ENCODE results near the gene ATXN1. TPM values are rescaled to one million over a fixed set of nuclear protein-coding genes. Genes with fewer than 3 reads are reported as not detected.

Gene ATXN1
- total RNA-seq, 1 experiment from 2014 or later = 5.6 TPM

- peaks cover 4% of the 10 kb centered on the region; the same call in 1 of the 2 replicates for H3K4me1 ChIP-seq (ENCODE audit: insufficient read depth, low read length)
- no peak overlapping the region for H2AK5ac ChIP-seq (ENCODE audit: insufficient read length, low read length)
- no peak overlapping the region for H2BK15ac ChIP-seq (ENCODE audit: low read depth, low read length)
- H4K20me1 ChIP-seq (ENCODE audit: control insufficient read depth, insufficient read depth, insufficient read length) = no peaks in the 10 kb centered on the region
- no peak overlapping the region for H3K27ac ChIP-seq (ENCODE audit: insufficient read length, low read depth, low read length)
- Mint-ChIP-seq H3K4me3 (no peak overlapping the region), H3K27me3 (ENCODE audit: low read depth) (no peaks in the 10 kb centered on the region), H3K9me3 (peaks cover 4% of the 10 kb centered on the region in 2 experiments; a peak in 4 of 5 replicates), H3K4me1 (peaks cover 13 to 17% of the 10 kb centered on the region in 2 experiments), H3K27ac (no peak overlapping the region), H3K36me3 (ENCODE audit: insufficient read depth in 1 of 3, low read depth in 3 of 3) (peaks cover 0 to 12% (median 6%) of the 10 kb centered on the region in 3 experiments; a peak in 4 of 7 replicates)
- H3K23me2 ChIP-seq (ENCODE audit: insufficient read length, low read depth, low read length, poor library complexity, severe bottlenecking) = no peaks in the 10 kb centered on the region
- H2AFZ ChIP-seq (ENCODE audit: low read length) = no peak overlapping the region
- no peak overlapping the region for H2BK20ac ChIP-seq (ENCODE audit: low read depth, low read length, poor library complexity, severe bottlenecking)
- H3K14ac ChIP-seq (ENCODE audit: insufficient read depth, low read length) = no peak overlapping the region
- no peak overlapping the region for H3K4ac ChIP-seq (ENCODE audit: low read depth, low read length)
- no peak for DNase-seq
- H3K9me3 ChIP-seq (ENCODE audit: control insufficient read depth, low read depth, low read length) = no peaks in the 10 kb centered on the region
- no peak overlapping the region for H2BK5ac ChIP-seq (ENCODE audit: insufficient read length, low read length)
- H3K56ac ChIP-seq (ENCODE audit: insufficient read length, low read depth, low read length) = no peak overlapping the region
- no peak overlapping the region for H2BK12ac ChIP-seq (ENCODE audit: insufficient read length, low read depth, low read length)
- no peak overlapping the region for H3K4me2 ChIP-seq (ENCODE audit: insufficient read depth, insufficient read length, low read length)
- no peak overlapping the region for H3K9ac ChIP-seq (ENCODE audit: extremely low read depth, insufficient read length, low read length)
- H3K23ac ChIP-seq (ENCODE audit: insufficient read length, low read depth, low read length) = no peak overlapping the region
- no peak overlapping the region for H4K5ac ChIP-seq (ENCODE audit: insufficient read length, low read depth, low read length)
- no peaks in the 10 kb centered on the region for H3K79me2 ChIP-seq (ENCODE audit: insufficient read depth, low read length)
- H3K18ac ChIP-seq (ENCODE audit: insufficient read length, low read depth, low read length) = no peak overlapping the region
- no CpG with 5 or more reads among the region's 10 CpGs for WGBS (ENCODE audit: extremely low coverage, insufficient read length, low lambda C conversion rate)
- H4K91ac ChIP-seq (ENCODE audit: insufficient read length, low read depth, low read length) = no peak overlapping the region
- H2BK120ac ChIP-seq (ENCODE audit: low read depth, low read length, poor library complexity, severe bottlenecking) = no peak overlapping the region
- no peaks in the 10 kb centered on the region for H3K79me1 ChIP-seq (ENCODE audit: insufficient read depth, low read depth, low read length, poor library complexity, severe bottlenecking)
- no peak for TF ChIP-seq CTCF (conservative IDR thresholded peaks at IDR 0.05)
- H4K8ac ChIP-seq (replicated peaks; ENCODE audit: insufficient read length, low read depth, low read length) = no peak overlapping the region
- no peak overlapping the region for H3T11ph ChIP-seq (ENCODE audit: low read length)
- H3K27me3 ChIP-seq (ENCODE audit: insufficient read depth, low read length) = no peaks in the 10 kb centered on the region
Observed at GRCh38 chr6:16639684-16640480, 121.4 kb downstream of the ATXN1 start.
